CD4-positive, alpha-beta memory T cell (primary cell): ENCODE results near the gene ARHGDIA. TPM values are rescaled to one million over a fixed set of nuclear protein-coding genes. Genes with fewer than 3 reads are reported as not detected.
A peak's percentile ranks its signal among the peaks of the same experiment; 100 is the strongest.
"Not testable (repeated sequence)": the region's sequence is repeated elsewhere in the genome, so short reads cannot be mapped to it uniquely, and the experiment has no call there.

Source experiments
- CTCF ChIA-PET: fragments of 350-600 bp; sonication (Branson Sonifier 250); formaldehyde crosslinking; loops from one replicate; lab custom pipeline; 2021; ENCODE audit warnings: inconsistent platforms; ENCODE audit not compliant: partially characterized antibody; lab: Charles Lee
- POLR2A ChIA-PET: fragments of 350-600 bp; sonication (Branson Sonifier 250); formaldehyde crosslinking; loops from one replicate; lab custom pipeline; 2021; ENCODE audit not compliant: partially characterized antibody; lab: Charles Lee
- DNase-seq, 5 donors: peaks; one replicate each; pipeline versions ENCODE4 v3.0.0 to v3.0.0-alpha.2; 2020 to 2022; ENCODE audit warnings: mixed read lengths in 1 of 5
- H3K27ac ChIP-seq: one replicate; pipeline ENCODE4 v1.7.0; 2013; ENCODE audit warnings: low read depth, low read length
- H3K27me3 ChIP-seq: 2 replicates; pipeline ENCODE4 v1.7.0; 2013; ENCODE audit warnings: mild to moderate bottlenecking, low read length, moderate library complexity; ENCODE audit not compliant: insufficient read depth
- H3K36me3 ChIP-seq: 2 replicates; pipeline ENCODE4 v1.7.0; 2013; ENCODE audit warnings: mild to moderate bottlenecking, low read length, moderate library complexity; ENCODE audit not compliant: insufficient read depth
- H3K4me1 ChIP-seq: 2 replicates; pipeline ENCODE4 v1.7.0; 2013; ENCODE audit warnings: mild to moderate bottlenecking, low read length, moderate library complexity; ENCODE audit not compliant: insufficient read depth
- H3K4me3 ChIP-seq, 2 donors: one replicate each; pipeline ENCODE4 v1.7.0; 2013; ENCODE audit warnings: low read length in 2 of 2, mild to moderate bottlenecking in 1 of 2
- H3K9me3 ChIP-seq, 2 donors: one replicate each; pipeline ENCODE4 v1.7.0; 2013; ENCODE audit warnings: low read length in 2 of 2, control low read depth in 1 of 2; ENCODE audit not compliant: control insufficient read depth in 1 of 2
- H3K27ac Mint-ChIP-seq, 7 donors: one replicate each; pipeline ENCODE4 v1.8.0; 2020 to 2021; ENCODE audit warnings: mixed read lengths in 7 of 7, mild to moderate bottlenecking in 6 of 7, inconsistent platforms in 3 of 7, moderate library complexity in 3 of 7
- H3K27me3 Mint-ChIP-seq, 2 donors: one replicate each; pipeline ENCODE4 v1.8.0; 2020 to 2021; ENCODE audit warnings: mixed read lengths in 2 of 2
- H3K36me3 Mint-ChIP-seq, 2 donors: one replicate each; pipeline ENCODE4 v1.8.0; 2020 to 2021; ENCODE audit warnings: mixed read lengths in 2 of 2, inconsistent platforms in 1 of 2, mild to moderate bottlenecking in 1 of 2
- H3K4me1 Mint-ChIP-seq, 4 donors: one replicate each; pipeline ENCODE4 v1.8.0; 2020 to 2021; ENCODE audit warnings: mixed read lengths in 4 of 4, mild to moderate bottlenecking in 1 of 4
- H3K4me3 Mint-ChIP-seq, 8 donors: one replicate each; pipeline ENCODE4 v1.8.0; 2020 to 2021; ENCODE audit warnings: mixed read lengths in 8 of 8, mild to moderate bottlenecking in 7 of 8, moderate library complexity in 6 of 8, inconsistent platforms in 3 of 8
- H3K9me3 Mint-ChIP-seq, 8 donors: one replicate each; pipeline ENCODE4 v1.8.0; 2020 to 2021; ENCODE audit warnings: mixed read lengths in 8 of 8, mild to moderate bottlenecking in 5 of 8, inconsistent platforms in 3 of 8, moderate library complexity in 1 of 8
- intact Hi-C: fragments of 100-400 bp; cut with micrococcal nuclease; formaldehyde crosslinking; loops from one replicate; pipeline ENCODE4 v1.15.1; 2023
- polyA plus RNA-seq, 2 donors: library from polyadenylated mRNA; unstranded; fragments of 300-500 nt; fragmentation: Illumina TruSeq; gene quantifications; one replicate each; pipeline ENCODE4 v1.2.3, GENCODE V29; 2021
- total RNA-seq, 2 experiments: library from RNA; stranded (reverse); gene quantifications; one replicate each; pipeline ENCODE4 v1.2.3, GENCODE V29; 2021

The ARHGDIA gene
- total and polyA plus RNA-seq, 4 experiments from 2014 or later = 84.8 to 382 (median 292) TPM

- DNase-seq = no peak
- intact Hi-C loops = no loop called here
- CTCF ChIA-PET = no interaction called here
- no peak overlapping the region for H3K27ac Mint-ChIP-seq
- H3K4me3 Mint-ChIP-seq = no peak overlapping the region
- peaks cover 26% of the 10 kb centered on the region for H3K36me3 ChIP-seq
- H3K4me1 Mint-ChIP-seq = peaks cover 0 to 4% (median 0%) of the 10 kb centered on the region in 4 donors
- H3K9me3 ChIP-seq = no peaks in the 10 kb centered on the region
- no peaks in the 10 kb centered on the region for H3K4me1 ChIP-seq
- H3K27me3 ChIP-seq = no peaks in the 10 kb centered on the region
- POLR2A ChIA-PET = interaction anchor here (0.9 to 1.4 kb wide), 2 partner anchors 16 to 20 kb away, joined by 3 read pairs; partner anchors contain the start of gene P4HB
- H3K36me3 Mint-ChIP-seq = peaks cover 19 to 20% of the 10 kb centered on the region in 2 donors
- H3K4me3 ChIP-seq = no peak overlapping the region
- H3K27me3 Mint-ChIP-seq = no peaks in the 10 kb centered on the region
- no peak overlapping the region for H3K27ac ChIP-seq
- peaks cover 0 to 2% (median 0%) of the 10 kb centered on the region in 8 donors for H3K9me3 Mint-ChIP-seq
Observed at GRCh38 chr17:81840826-81841778, 30.0 kb downstream of the ARHGDIA start.

- intact Hi-C loops, DNase-seq, H3K27me3 Mint-ChIP-seq, H3K4me1 Mint-ChIP-seq, CTCF ChIA-PET, H3K27me3 ChIP-seq, H3K9me3 ChIP-seq, H3K4me3 ChIP-seq, H3K27ac ChIP-seq, POLR2A ChIA-PET, H3K4me3 Mint-ChIP-seq, H3K27ac Mint-ChIP-seq, H3K9me3 Mint-ChIP-seq, H3K4me1 ChIP-seq: not testable (repeated sequence)
- peaks cover 17% of the 10 kb centered on the region for H3K36me3 ChIP-seq
- H3K36me3 Mint-ChIP-seq = peaks cover 13 to 14% of the 10 kb centered on the region in 2 donors
Observed at GRCh38 chr17:81840059-81840458, 31.1 kb downstream of the ARHGDIA start.

- Mint-ChIP-seq H3K4me3 (no peak overlapping the region), H3K27ac (no peak overlapping the region), H3K27me3 (no peaks in the 10 kb centered on the region), H3K4me1 (peaks cover 0 to 4% (median 0%) of the 10 kb centered on the region in 4 donors), H3K36me3 (peaks cover 5 to 7% of the 10 kb centered on the region in 2 donors), H3K9me3 (peaks cover 0 to 2% (median 0%) of the 10 kb centered on the region in 8 donors)
- Histone ChIP-seq H3K4me3 (no peak overlapping the region), H3K27me3 (no peaks in the 10 kb centered on the region), H3K36me3 (peaks cover 11% of the 10 kb centered on the region), H3K9me3 (no peaks in the 10 kb centered on the region), H3K4me1 (no peaks in the 10 kb centered on the region), H3K27ac (no peak overlapping the region)
- POLR2A ChIA-PET = no interaction called here
- CTCF ChIA-PET = no interaction called here
- DNase-seq = no peak
- intact Hi-C loops = no loop called here
Observed at GRCh38 chr17:81839301-81839700, 31.8 kb downstream of the ARHGDIA start.

- Histone ChIP-seq H3K4me1 (peaks cover 3% of the 10 kb centered on the region), H3K27me3 (no peaks in the 10 kb centered on the region), H3K36me3 (peaks cover 11% of the 10 kb centered on the region), H3K27ac (no peak overlapping the region), H3K4me3 (no peak overlapping the region), H3K9me3 (no peaks in the 10 kb centered on the region)
- intact Hi-C loops = no loop called here
- no peaks in the 10 kb centered on the region for H3K9me3 Mint-ChIP-seq
- no peak overlapping the region for H3K27ac Mint-ChIP-seq
- POLR2A ChIA-PET = no interaction called here
- no peak overlapping the region for H3K4me3 Mint-ChIP-seq
- peaks cover 0 to 5% (median 1%) of the 10 kb centered on the region in 4 donors for H3K4me1 Mint-ChIP-seq
- DNase-seq = no peak
- no peaks in the 10 kb centered on the region for H3K27me3 Mint-ChIP-seq
- CTCF ChIA-PET = no interaction called here
- H3K36me3 Mint-ChIP-seq = peaks cover 4 to 5% of the 10 kb centered on the region in 2 donors
Observed at GRCh38 chr17:81838753-81839255, 32.3 kb downstream of the ARHGDIA start.

- CTCF ChIA-PET = interaction anchor here (1.0 kb wide), 1 partner anchor 14 kb away, joined by 6 read pairs; no protein-coding TSS in a partner anchor
Observed at GRCh38 chr17:81837641-81838040, 33.5 kb downstream of the ARHGDIA start.

GRCh38 chr17:81834831-81835267 is 36.3 kb downstream of the ARHGDIA start, which contains the start of gene PPP1R27:
Gene PPP1R27 (minus strand): TSS chr17:81835050. CDS start chr17:81834953, 97 bp downstream.
- H3K36me3 ChIP-seq = no peaks in the 10 kb centered on the region
- intact Hi-C loops = loop anchor here (5.0 kb wide), 1 partner anchor 37 kb away; the partner anchor contains the start of gene ARHGDIA
- no peak for DNase-seq
- peak within 1 kb of the TSS; percentile 90 for H3K27ac ChIP-seq
- Mint-ChIP-seq H3K27ac (peak within 1 kb of the TSS; percentile 86 to 93 (median 91)), H3K4me3 (peak within 1 kb of the TSS; percentile 64 to 86 (median 79)), H3K9me3 (no peaks in the 10 kb centered on the region), H3K36me3 (peaks cover 0 to 7% of the 10 kb centered on the region in 2 donors), H3K27me3 (no peaks in the 10 kb centered on the region), H3K4me1 (peaks cover 8 to 23% (median 16%) of the 10 kb centered on the region in 4 donors)
- H3K27me3 ChIP-seq = no peaks in the 10 kb centered on the region
- POLR2A ChIA-PET = no interaction called here
- H3K4me1 ChIP-seq = peaks cover 23% of the 10 kb centered on the region
- CTCF ChIA-PET = no interaction called here
- H3K9me3 ChIP-seq = no peaks in the 10 kb centered on the region
- peak within 1 kb of the TSS; percentile 47 to 79 for H3K4me3 ChIP-seq

More at GRCh38 chr17:81837641-81838040, 33.5 kb downstream of the ARHGDIA start:
- Mint-ChIP-seq H3K36me3 (peaks cover 0 to under 1% of the 10 kb centered on the region in 2 donors), H3K27ac (peak overlapping the region in 1 of 7 donors; percentile 71), H3K4me1 (peaks cover 0 to 9% (median 4%) of the 10 kb centered on the region in 4 donors), H3K9me3 (no peaks in the 10 kb centered on the region), H3K27me3 (no peaks in the 10 kb centered on the region), H3K4me3 (peak overlapping the region in 1 of 8 donors; percentile 20)
- H3K27ac ChIP-seq = no peak overlapping the region
- H3K4me3 ChIP-seq = no peak overlapping the region
- H3K36me3 ChIP-seq = no peaks in the 10 kb centered on the region
- intact Hi-C loops = no loop called here
- no peaks in the 10 kb centered on the region for H3K9me3 ChIP-seq
- POLR2A ChIA-PET = no interaction called here
- no peak for DNase-seq
- H3K4me1 ChIP-seq = peaks cover 8% of the 10 kb centered on the region
- no peaks in the 10 kb centered on the region for H3K27me3 ChIP-seq
